ENCODE data around the gene HELZ2. TPM values are rescaled to one million over a fixed set of nuclear protein-coding genes. Genes with fewer than 3 reads are reported as not detected.

The HELZ2 gene
- total and polyA plus RNA-seq, 2 donors (not counting 1 experiment from before 2014, with no cell fraction given), result 36.3 to 52.6 TPM

GRCh38 chr20:63568986-63569949 is 4.8 kb downstream of the HELZ2 start:
- Histone ChIP-seq H3K27ac (ENCODE audit: low read length in 2 of 2) (no peak overlapping the region), H3K27me3 (replicated peaks in 1 of 4; ENCODE audit: control extremely low read depth in 1 of 4, control insufficient read depth in 3 of 4, insufficient read depth in 4 of 4, low read length in 3 of 4) (no peaks in the 10 kb centered on the region), H3K4me3 (ENCODE audit: control extremely low read depth in 1 of 5, extremely low read depth in 1 of 5, insufficient read depth in 1 of 5, low read depth in 2 of 5, low read length in 4 of 5) (peak overlapping the region in 4 of 5 experiments; percentile 44 to 64 (median 49)), H3K79me2 (ENCODE audit: control insufficient read depth, insufficient read depth, low read length) (peaks cover 28% of the 10 kb centered on the region), H3K4me2 (replicated peaks; ENCODE audit: low read depth, low read length, poor library complexity, severe bottlenecking) (peak overlapping the region; percentile 87), H3K9ac (ENCODE audit: low read length) (peak overlapping the region; percentile 59), H4K20me1 (ENCODE audit: control insufficient read depth, insufficient read depth, low read length, poor library complexity, severe bottlenecking) (peaks cover 78% of the 10 kb centered on the region), H3K36me3 (replicated peaks in 1 of 2; ENCODE audit: control extremely low read depth in 1 of 2, control insufficient read depth in 1 of 2, extremely low read depth in 1 of 2, insufficient read depth in 2 of 2, low read length in 1 of 2) (peaks cover 0 to 32% of the 10 kb centered on the region in 2 experiments), H2AFZ (ENCODE audit: insufficient read depth, low read depth, low read length, poor library complexity, severe bottlenecking) (no peak overlapping the region), H3K9me3 (ENCODE audit: control extremely low read depth in 1 of 3, control insufficient read depth in 2 of 3, insufficient read depth in 1 of 3, low read length in 2 of 3) (peaks cover 0 to 7% (median 0%) of the 10 kb centered on the region in 3 donors), H3K4me1 (ENCODE audit: control insufficient read depth in 2 of 2, insufficient read depth in 2 of 2, low read length in 2 of 2) (peaks cover 43 to 60% of the 10 kb centered on the region in 2 donors)
- intact Hi-C loops (cut with micrococcal nuclease), result no loop called here
- Mint-ChIP-seq H3K4me3 (peak overlapping the region; percentile 88), H3K27me3 (no peaks in the 10 kb centered on the region), H3K27ac (no peak overlapping the region), H3K9me3 (ENCODE audit: insufficient read depth) (no peaks in the 10 kb centered on the region), H3K4me1 (peaks cover 31% of the 10 kb centered on the region)
- CTCF ChIA-PET, result interaction anchor here (0.7 to 3.7 kb wide), 2 partner anchors 12 to 31 kb away, joined by 3 to 17 read pairs; partner anchors contain the start of gene PTK6
- 77% methylated on average over 39 of the region's 46 CpGs for WGBS (ENCODE audit: insufficient coverage)
- DNase-seq (peak; percentile 44), ATAC-seq (ENCODE audit: low read depth) (no peak)
- TF ChIP-seq CTCF (IDR thresholded peaks at IDR 0.05) (no peak), EZH2 (IDR thresholded peaks at IDR 0.05; ENCODE audit: borderline replicate concordance, insufficient read depth, low read depth, low read length, poor library complexity, severe bottlenecking) (no peak)
- POLR2A ChIA-PET, result interaction anchor here (1.1 to 2.3 kb wide), 3 partner anchors 14 to 32 kb away, joined by 4 to 16 read pairs (median 10); partner anchors contain the start of gene FNDC11
